Hepatocyte (in vitro differentiated cells): ENCODE results near the gene GON7. TPM values are rescaled to one million over a fixed set of nuclear protein-coding genes. Genes with fewer than 3 reads are reported as not detected.

Experiments
- DNase-seq: peaks from one replicate; pipeline ENCODE4 v3.0.0-alpha.2; 2016; ENCODE audit warnings: low spot score
- H2AFZ ChIP-seq: fragments of 200-600 bp; sonication (generic); 2 replicates; pipeline ENCODE4 v1.6.0; 2016; ENCODE audit warnings: antibody characterized with exemption, mild to moderate bottlenecking
- H3K27ac ChIP-seq: fragments of 200-600 bp; sonication (generic); 2 replicates; pipeline ENCODE4 v1.5.1; 2016; ENCODE audit warnings: mild to moderate bottlenecking
- H3K27me3 ChIP-seq: fragments of 200-600 bp; sonication (generic); 2 replicates; pipeline ENCODE4 v1.6.1; 2016
- H3K36me3 ChIP-seq: fragments of 200-600 bp; sonication (generic); replicated peaks from 2 replicates; pipeline ENCODE4 v1.5.1; 2016; ENCODE audit warnings: low read depth; ENCODE audit not compliant: insufficient read depth
- H3K4me1 ChIP-seq: fragments of 200-600 bp; sonication (generic); 2 replicates; pipeline ENCODE4 v1.5.1; 2016; ENCODE audit warnings: mild to moderate bottlenecking, moderate library complexity; ENCODE audit not compliant: insufficient read depth
- H3K4me2 ChIP-seq: fragments of 200-600 bp; sonication (generic); 2 replicates; pipeline ENCODE4 v1.6.0; 2016
- H3K4me3 ChIP-seq: fragments of 200-600 bp; sonication (generic); 2 replicates; pipeline ENCODE4 v1.5.1; 2016; ENCODE audit warnings: mild to moderate bottlenecking
- H3K79me2 ChIP-seq: fragments of 200-600 bp; sonication (generic); 2 replicates; pipeline ENCODE4 v1.6.0; 2017; ENCODE audit warnings: mild to moderate bottlenecking
- H3K9me2 ChIP-seq: fragments of 200-600 bp; sonication (generic); replicated peaks from 2 replicates; pipeline ENCODE4 v1.6.0; 2017; ENCODE audit warnings: mild to moderate bottlenecking; ENCODE audit not compliant: insufficient read depth
- H3K9me3 ChIP-seq: fragments of 200-600 bp; sonication (generic); 2 replicates; pipeline ENCODE4 v1.5.1; 2016; ENCODE audit warnings: low read depth, mild to moderate bottlenecking
- H4K20me1 ChIP-seq: fragments of 200-600 bp; sonication (generic); 2 replicates; pipeline ENCODE4 v1.6.0; 2016; ENCODE audit warnings: mild to moderate bottlenecking; ENCODE audit not compliant: insufficient read depth, poor library complexity, severe bottlenecking
- EZH2 ChIP-seq: fragments of 200-600 bp; sonication (generic); IDR thresholded peaks from 2 replicates; pipeline ENCODE4 v1.6.1; 2016; ENCODE audit warnings: antibody characterized with exemption, mild to moderate bottlenecking, borderline replicate concordance
- EZH2phosphoT487 ChIP-seq: fragments of 200-600 bp; sonication (generic); IDR thresholded peaks from one replicate; pipeline ENCODE4 v1.6.1; 2018; ENCODE audit warnings: antibody characterized with exemption, mild to moderate bottlenecking, low read depth, moderate library complexity; ENCODE audit not compliant: unreplicated experiment, severe bottlenecking
- WGBS: methylation state at CpG from one replicate; pipeline ENCODE4 v1.1.6; 2016; ENCODE audit warnings: low lambda C conversion rate; ENCODE audit errors: missing lambda C conversion rate; 5-methylcytosine and 5-hydroxymethylcytosine counted together
- polyA plus RNA-seq: library from polyadenylated mRNA; unstranded; fragments of >200 nt; fragmentation: Nextera tagmentation; extraction: Ambion mirVana; gene quantifications from 2 replicates; pipeline ENCODE4 v1.2.1, GENCODE V29; 2016
- total RNA-seq: library from RNA; depleted of rRNA; stranded (reverse); fragments of >200 nt; gene quantifications from 2 replicates; pipeline ENCODE4 v1.2.3, GENCODE V29; 2014
- TF ChIP-seq, protein P1 (sequence below): fragments of 200-600 bp; sonication (generic); IDR thresholded peaks from 2 replicates; pipeline ENCODE4 v1.5.1; 2016; ENCODE audit warnings: antibody characterized with exemption, mild to moderate bottlenecking; ENCODE audit not compliant: poor library complexity

Gene GON7
- total and polyA plus RNA-seq, 2 experiments from 2014 or later = 13.7 to 22.7 TPM

DNA sequence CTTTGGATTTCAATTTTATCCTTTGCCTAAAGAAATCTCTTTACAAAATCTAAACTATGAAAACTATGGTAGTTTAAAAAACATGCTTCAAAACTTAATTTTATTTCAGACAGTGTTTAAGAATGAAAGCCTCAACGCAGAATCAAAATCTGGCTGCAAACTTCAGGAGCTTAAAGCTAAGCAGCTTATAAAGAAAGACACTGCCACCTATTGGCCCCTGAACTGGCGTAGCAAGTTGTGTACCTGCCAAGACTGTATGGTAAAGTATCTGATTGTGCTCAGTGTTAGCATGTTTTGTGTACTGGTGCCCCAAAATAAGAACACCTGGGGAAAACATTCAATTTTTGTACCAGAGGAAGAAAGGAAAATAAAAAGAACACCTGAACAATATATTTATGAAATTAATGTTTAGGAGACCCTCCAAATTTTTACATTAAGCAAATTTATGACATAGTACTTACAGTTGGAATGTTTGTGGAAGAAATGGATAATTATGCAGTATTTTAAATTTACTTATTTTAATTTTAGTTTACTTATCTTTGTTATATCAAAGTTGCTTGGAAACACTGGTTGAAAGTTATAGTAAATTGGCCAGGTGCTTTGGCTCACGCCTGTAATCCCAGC lies 12.3 kb upstream of the GON7 start:
- peak; percentile 81 for DNase-seq
- Histone ChIP-seq H3K9me3 (no peaks in the 10 kb centered on the region), H3K36me3 (peaks cover 3% of the 10 kb centered on the region), H2AFZ (no peak overlapping the region), H3K27me3 (no peaks in the 10 kb centered on the region), H3K4me2 (no peak overlapping the region), H3K9me2 (no peaks in the 10 kb centered on the region), H3K79me2 (no peaks in the 10 kb centered on the region), H3K4me1 (peaks cover 6% of the 10 kb centered on the region), H3K4me3 (no peak overlapping the region), H3K27ac (no peak overlapping the region), H4K20me1 (no peaks in the 10 kb centered on the region)
- no peak for TF ChIP-seq EZH2
- TF ChIP-seq, protein P1, sequence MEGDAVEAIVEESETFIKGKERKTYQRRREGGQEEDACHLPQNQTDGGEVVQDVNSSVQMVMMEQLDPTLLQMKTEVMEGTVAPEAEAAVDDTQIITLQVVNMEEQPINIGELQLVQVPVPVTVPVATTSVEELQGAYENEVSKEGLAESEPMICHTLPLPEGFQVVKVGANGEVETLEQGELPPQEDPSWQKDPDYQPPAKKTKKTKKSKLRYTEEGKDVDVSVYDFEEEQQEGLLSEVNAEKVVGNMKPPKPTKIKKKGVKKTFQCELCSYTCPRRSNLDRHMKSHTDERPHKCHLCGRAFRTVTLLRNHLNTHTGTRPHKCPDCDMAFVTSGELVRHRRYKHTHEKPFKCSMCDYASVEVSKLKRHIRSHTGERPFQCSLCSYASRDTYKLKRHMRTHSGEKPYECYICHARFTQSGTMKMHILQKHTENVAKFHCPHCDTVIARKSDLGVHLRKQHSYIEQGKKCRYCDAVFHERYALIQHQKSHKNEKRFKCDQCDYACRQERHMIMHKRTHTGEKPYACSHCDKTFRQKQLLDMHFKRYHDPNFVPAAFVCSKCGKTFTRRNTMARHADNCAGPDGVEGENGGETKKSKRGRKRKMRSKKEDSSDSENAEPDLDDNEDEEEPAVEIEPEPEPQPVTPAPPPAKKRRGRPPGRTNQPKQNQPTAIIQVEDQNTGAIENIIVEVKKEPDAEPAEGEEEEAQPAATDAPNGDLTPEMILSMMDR = peak; percentile 58
- WGBS = 65% methylated on average over 3 of the region's 3 CpGs

DNA sequence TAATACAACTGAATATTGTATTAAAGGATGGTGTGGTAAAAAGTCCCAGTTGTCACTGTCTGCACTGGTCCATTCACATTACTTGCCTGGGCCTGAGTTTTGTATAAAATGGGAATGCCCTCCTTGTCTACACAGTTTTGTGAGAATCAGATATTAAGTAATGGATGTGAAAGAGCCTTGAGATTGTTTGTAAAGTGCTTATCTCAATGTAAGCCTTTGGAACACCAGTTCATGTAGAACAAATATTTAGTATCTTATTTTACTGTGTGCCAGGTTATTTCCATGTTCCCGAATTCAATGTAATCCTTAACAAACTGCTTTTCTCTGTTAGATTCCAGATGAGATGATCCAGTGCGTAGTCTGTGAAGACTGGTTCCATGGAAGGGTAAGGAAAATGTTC lies 7.7 kb upstream of the GON7 start:
- Histone ChIP-seq H3K79me2 (peaks cover 11% of the 10 kb centered on the region), H3K9me3 (no peaks in the 10 kb centered on the region), H3K36me3 (peaks cover 7% of the 10 kb centered on the region), H4K20me1 (no peaks in the 10 kb centered on the region), H3K4me2 (no peak overlapping the region), H3K27ac (no peak overlapping the region), H3K4me3 (no peak overlapping the region), H3K27me3 (no peaks in the 10 kb centered on the region), H3K9me2 (no peaks in the 10 kb centered on the region), H3K4me1 (peaks cover 6% of the 10 kb centered on the region), H2AFZ (no peak overlapping the region)
- 89% methylated on average over 2 of the region's 2 CpGs for WGBS
- TF ChIP-seq, protein P1 = no peak
- TF ChIP-seq EZH2phosphoT487 = no peak
- no peak for TF ChIP-seq EZH2
- DNase-seq = no peak

DNA sequence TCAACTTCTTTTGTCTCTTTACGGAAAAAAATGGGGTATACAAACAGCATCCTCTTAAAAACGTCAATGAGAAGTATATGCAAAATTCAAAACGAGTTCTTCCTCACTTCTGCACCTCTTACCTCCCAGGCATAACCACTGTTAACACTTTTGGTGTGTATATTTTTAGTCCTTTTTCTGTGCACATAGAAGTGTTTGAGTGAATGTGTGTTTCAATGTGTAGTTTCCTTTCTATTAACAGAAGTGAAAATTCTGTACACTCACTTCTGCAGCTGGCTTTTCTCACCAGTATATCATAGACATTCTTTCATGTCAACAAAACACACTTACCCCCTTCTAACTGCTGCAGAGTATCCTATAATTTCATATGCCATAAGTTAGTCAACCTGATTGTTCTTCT lies 5.6 kb upstream of the GON7 start:
- H3K9me3 ChIP-seq = no peaks in the 10 kb centered on the region
- H3K9me2 ChIP-seq = no peaks in the 10 kb centered on the region
- H3K36me3 ChIP-seq = peaks cover 7% of the 10 kb centered on the region
- H2AFZ ChIP-seq = no peak overlapping the region
- H4K20me1 ChIP-seq = no peaks in the 10 kb centered on the region
- DNase-seq = no peak
- TF ChIP-seq, protein P1 = no peak
- no peak for TF ChIP-seq EZH2phosphoT487
- peaks cover 15% of the 10 kb centered on the region for H3K4me1 ChIP-seq
- no peak overlapping the region for H3K4me3 ChIP-seq
- no peaks in the 10 kb centered on the region for H3K27me3 ChIP-seq
- 95% methylated on average over 3 of the region's 3 CpGs for WGBS
- H3K4me2 ChIP-seq = no peak overlapping the region
- no peak overlapping the region for H3K27ac ChIP-seq
- peaks cover 25% of the 10 kb centered on the region for H3K79me2 ChIP-seq
